ENCODE measurements around the gene FGD3. TPM values are rescaled to one million over a fixed set of nuclear protein-coding genes. Genes with fewer than 3 reads are reported as not detected.

Gene FGD3
- total and polyA plus RNA-seq, 2 experiments from 2014 or later: not detected

DNA sequence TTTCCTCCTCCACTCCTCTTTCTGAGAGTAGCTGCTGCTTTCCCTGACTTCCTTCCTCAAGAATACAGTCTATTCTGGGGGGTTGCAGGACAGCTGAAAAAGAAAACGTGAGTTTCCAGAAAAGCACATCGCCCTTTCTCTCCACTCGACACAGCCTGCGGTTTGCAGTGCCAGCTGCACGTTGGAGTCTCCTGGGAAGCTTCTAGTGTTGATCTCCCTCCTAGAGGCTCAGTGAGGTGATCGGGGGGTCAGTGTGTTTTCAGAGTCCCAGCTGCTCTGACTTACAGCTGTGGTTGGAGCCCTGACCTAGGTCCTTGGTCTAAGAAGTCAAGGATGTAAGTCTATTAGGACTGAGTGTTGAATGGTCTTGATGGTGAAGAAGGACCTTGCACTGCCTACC, 86.2 kb downstream of the FGD3 start:
- no peak overlapping the region for H2AFZ ChIP-seq
- WGBS, 2 experiments (ENCODE audit: low coverage in 1 of 2, low lambda C conversion rate in 2 of 2, missing lambda C conversion rate in 2 of 2): 53 to 62% methylated on average over 6 of the region's 6 CpGs
- no peaks in the 10 kb centered on the region for H3K9me2 ChIP-seq (ENCODE audit: insufficient read depth)
- H3K79me2 ChIP-seq (ENCODE audit: insufficient read depth): no peaks in the 10 kb centered on the region
- peaks cover 6% of the 10 kb centered on the region; the same call in 1 of the 2 replicates for H3K27me3 ChIP-seq (replicated peaks; ENCODE audit: insufficient read depth)
- in situ Hi-C loops (cut with MboI): no loop called here
- H3F3A ChIP-seq (ENCODE audit: insufficient read depth): no peaks in the 10 kb centered on the region
- TF ChIP-seq EZH2 (IDR thresholded peaks at IDR 0.05; ENCODE audit: insufficient read depth, poor library complexity, severe bottlenecking): no peak
- TF ChIP-seq EZH2phosphoT487 (IDR thresholded peaks at IDR 0.05; ENCODE audit: insufficient read depth, low read depth): no peak
- no peaks in the 10 kb centered on the region for H3K36me3 ChIP-seq (ENCODE audit: low read depth)
- no peak overlapping the region for H3K4me2 ChIP-seq (ENCODE audit: unreplicated experiment)
- no peaks in the 10 kb centered on the region for H4K20me1 ChIP-seq (ENCODE audit: insufficient read depth)
- H3K4me1 ChIP-seq (ENCODE audit: insufficient read depth): no peaks in the 10 kb centered on the region
- no peak overlapping the region for H3K9ac ChIP-seq
- no peak overlapping the region for H3K4me3 ChIP-seq
- no peaks in the 10 kb centered on the region for H3K9me3 ChIP-seq (ENCODE audit: low read depth)
- DNase-seq: no peak
- no peak overlapping the region for H3K27ac ChIP-seq

- Histone ChIP-seq H3K9me3 (ENCODE audit: low read depth) (no peaks in the 10 kb centered on the region), H3K27ac (no peak overlapping the region), H3F3A (ENCODE audit: insufficient read depth) (no peaks in the 10 kb centered on the region), H3K9ac (no peak overlapping the region), H4K20me1 (ENCODE audit: insufficient read depth) (no peaks in the 10 kb centered on the region), H3K4me2 (ENCODE audit: unreplicated experiment) (no peak overlapping the region), H3K9me2 (ENCODE audit: insufficient read depth) (no peaks in the 10 kb centered on the region), H3K36me3 (ENCODE audit: low read depth) (no peaks in the 10 kb centered on the region), H3K27me3 (replicated peaks; ENCODE audit: insufficient read depth) (peaks cover 6% of the 10 kb centered on the region; the same call in 1 of the 2 replicates), H3K4me3 (no peak overlapping the region), H3K4me1 (ENCODE audit: insufficient read depth) (no peaks in the 10 kb centered on the region), H3K79me2 (ENCODE audit: insufficient read depth) (no peaks in the 10 kb centered on the region), H2AFZ (no peak overlapping the region)
- TF ChIP-seq EZH2 (IDR thresholded peaks at IDR 0.05; ENCODE audit: insufficient read depth, poor library complexity, severe bottlenecking) (no peak), EZH2phosphoT487 (IDR thresholded peaks at IDR 0.05; ENCODE audit: insufficient read depth, low read depth) (no peak)
- in situ Hi-C loops (cut with MboI): no loop called here
- 70 to 73% methylated on average over 19 of the region's 19 CpGs for WGBS, 2 experiments (ENCODE audit: low coverage in 1 of 2, low lambda C conversion rate in 2 of 2, missing lambda C conversion rate in 2 of 2)
- DNase-seq: no peak
Observed at GRCh38 chr9:93035106-93035660, 87.9 kb downstream of the FGD3 start.

DNA sequence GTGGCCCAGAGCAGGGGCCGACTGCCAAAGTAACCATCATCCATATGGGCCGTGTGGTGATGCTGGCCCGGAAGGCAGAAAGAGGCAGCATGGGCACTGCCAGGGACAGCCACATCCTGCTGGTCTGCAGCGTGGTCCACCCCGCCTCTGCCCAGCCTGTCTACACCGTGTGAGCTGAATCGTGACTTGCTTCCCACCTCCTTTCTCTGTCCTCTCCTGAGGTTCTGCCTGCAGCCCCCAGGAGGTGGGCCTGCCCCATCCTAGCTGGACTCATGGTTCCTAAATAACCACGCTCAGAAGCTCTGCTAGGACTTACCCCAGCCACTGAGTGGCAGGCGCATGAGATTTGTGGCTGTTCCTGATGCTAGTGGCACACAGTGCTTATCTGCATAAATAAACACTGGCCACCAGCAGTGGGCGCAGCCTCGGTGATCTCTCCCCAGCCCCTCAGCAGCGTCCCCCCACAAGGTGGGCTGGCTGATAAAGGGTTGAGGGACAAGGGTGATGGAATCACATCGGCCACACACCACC, 88.6 kb downstream of the FGD3 start:
- no peak for DNase-seq
- H3K9ac ChIP-seq: no peak overlapping the region
- no peak overlapping the region for H2AFZ ChIP-seq
- no peaks in the 10 kb centered on the region for H3K9me3 ChIP-seq (ENCODE audit: low read depth)
- in situ Hi-C loops (cut with MboI): no loop called here
- H3F3A ChIP-seq (ENCODE audit: insufficient read depth): no peaks in the 10 kb centered on the region
- H3K4me2 ChIP-seq (ENCODE audit: unreplicated experiment): no peak overlapping the region
- no peak overlapping the region for H3K27ac ChIP-seq
- 65 to 68% methylated on average over 13 of the region's 13 CpGs for WGBS, 2 experiments (ENCODE audit: low coverage in 1 of 2, low lambda C conversion rate in 2 of 2, missing lambda C conversion rate in 2 of 2)
- peaks cover 3% of the 10 kb centered on the region; the same call in 1 of the 2 replicates for H3K27me3 ChIP-seq (replicated peaks; ENCODE audit: insufficient read depth)
- no peaks in the 10 kb centered on the region for H3K4me1 ChIP-seq (ENCODE audit: insufficient read depth)
- no peaks in the 10 kb centered on the region for H4K20me1 ChIP-seq (ENCODE audit: insufficient read depth)
- no peak overlapping the region for H3K4me3 ChIP-seq
- H3K36me3 ChIP-seq (ENCODE audit: low read depth): no peaks in the 10 kb centered on the region
- no peaks in the 10 kb centered on the region for H3K9me2 ChIP-seq (ENCODE audit: insufficient read depth)
- no peak for TF ChIP-seq EZH2phosphoT487 (IDR thresholded peaks at IDR 0.05; ENCODE audit: insufficient read depth, low read depth)
- no peak for TF ChIP-seq EZH2 (IDR thresholded peaks at IDR 0.05; ENCODE audit: insufficient read depth, poor library complexity, severe bottlenecking)
- no peaks in the 10 kb centered on the region for H3K79me2 ChIP-seq (ENCODE audit: insufficient read depth)

- H3K9me3 ChIP-seq (ENCODE audit: low read depth): no peaks in the 10 kb centered on the region
- H2AFZ ChIP-seq: no peak overlapping the region
- H3K27ac ChIP-seq: no peak overlapping the region
- no peaks in the 10 kb centered on the region for H3K79me2 ChIP-seq (ENCODE audit: insufficient read depth)
- whole genome bisulfite sequencing, 2 experiments (ENCODE audit: low coverage in 1 of 2, low lambda C conversion rate in 2 of 2, missing lambda C conversion rate in 2 of 2): 59 to 62% methylated on average over 13 of the region's 13 CpGs
- no peaks in the 10 kb centered on the region for H3K4me1 ChIP-seq (ENCODE audit: insufficient read depth)
- TF ChIP-seq EZH2 (IDR thresholded peaks at IDR 0.05; ENCODE audit: insufficient read depth, poor library complexity, severe bottlenecking): no peak
- no peak for TF ChIP-seq EZH2phosphoT487 (IDR thresholded peaks at IDR 0.05; ENCODE audit: insufficient read depth, low read depth)
- no peaks in the 10 kb centered on the region for H3K9me2 ChIP-seq (ENCODE audit: insufficient read depth)
- H4K20me1 ChIP-seq (ENCODE audit: insufficient read depth): no peaks in the 10 kb centered on the region
- H3F3A ChIP-seq (ENCODE audit: insufficient read depth): no peaks in the 10 kb centered on the region
- H3K36me3 ChIP-seq (ENCODE audit: low read depth): no peaks in the 10 kb centered on the region
- no peak overlapping the region for H3K9ac ChIP-seq
- no peak for DNase-seq
- in situ Hi-C loops (cut with MboI): no loop called here
- no peak overlapping the region for H3K4me3 ChIP-seq
- 0 out of 2 replicates have a peak, but pooled peaks cover 2% of the 10 kb centered on the region for H3K27me3 ChIP-seq (replicated peaks; ENCODE audit: insufficient read depth)
- H3K4me2 ChIP-seq (ENCODE audit: unreplicated experiment): no peak overlapping the region
Observed at GRCh38 chr9:93036887-93037475, 89.7 kb downstream of the FGD3 start.
